ENCODE data around the gene IDH1. TPM values are rescaled to one million over a fixed set of nuclear protein-coding genes. Genes with fewer than 3 reads are reported as not detected.

Gene IDH1
- total and polyA plus RNA-seq, 2 experiments from 2014 or later, result 53.5 to 53.6 TPM

GRCh38 chr2:208195531-208195930, 59.3 kb downstream of the IDH1 start:
- Histone ChIP-seq H3K4me1 (ENCODE audit: insufficient read depth) (no peaks in the 10 kb centered on the region), H3K9me3 (ENCODE audit: low read depth) (no peaks in the 10 kb centered on the region), H3F3A (ENCODE audit: insufficient read depth) (no peaks in the 10 kb centered on the region), H3K27ac (no peak overlapping the region), H3K27me3 (replicated peaks; ENCODE audit: insufficient read depth) (no peaks in the 10 kb centered on the region), H3K36me3 (ENCODE audit: low read depth) (no peaks in the 10 kb centered on the region), H4K20me1 (ENCODE audit: insufficient read depth) (no peaks in the 10 kb centered on the region), H3K9me2 (ENCODE audit: insufficient read depth) (no peaks in the 10 kb centered on the region), H3K4me3 (no peak overlapping the region), H3K79me2 (ENCODE audit: insufficient read depth) (no peaks in the 10 kb centered on the region), H2AFZ (peak overlapping the region; percentile 49; the same call in 1 of the 2 replicates), H3K9ac (no peak overlapping the region), H3K4me2 (ENCODE audit: unreplicated experiment) (no peak overlapping the region)
- 52 to 53% methylated on average over 3 of the region's 3 CpGs for WGBS, 2 experiments (ENCODE audit: low coverage in 1 of 2, low lambda C conversion rate in 2 of 2, missing lambda C conversion rate in 2 of 2)
- TF ChIP-seq EZH2 (IDR thresholded peaks at IDR 0.05; ENCODE audit: insufficient read depth, poor library complexity, severe bottlenecking) (no peak), EZH2phosphoT487 (IDR thresholded peaks at IDR 0.05; ENCODE audit: insufficient read depth, low read depth) (no peak)
- in situ Hi-C loops (cut with MboI), result no loop called here
- DNase-seq, result peak; percentile 35

- Histone ChIP-seq H3F3A (ENCODE audit: insufficient read depth) (no peaks in the 10 kb centered on the region), H3K9me2 (ENCODE audit: insufficient read depth) (no peaks in the 10 kb centered on the region), H3K4me1 (ENCODE audit: insufficient read depth) (no peaks in the 10 kb centered on the region), H3K4me3 (no peak overlapping the region), H3K79me2 (ENCODE audit: insufficient read depth) (no peaks in the 10 kb centered on the region), H3K9ac (no peak overlapping the region), H3K4me2 (ENCODE audit: unreplicated experiment) (no peak overlapping the region), H3K27ac (no peak overlapping the region), H3K36me3 (ENCODE audit: low read depth) (no peaks in the 10 kb centered on the region), H2AFZ (no peak overlapping the region), H3K9me3 (ENCODE audit: low read depth) (no peaks in the 10 kb centered on the region), H4K20me1 (ENCODE audit: insufficient read depth) (no peaks in the 10 kb centered on the region), H3K27me3 (replicated peaks; ENCODE audit: insufficient read depth) (0 out of 2 replicates have a peak, but pooled peaks cover 4% of the 10 kb centered on the region)
- WGBS, 2 experiments (ENCODE audit: low coverage in 1 of 2, low lambda C conversion rate in 2 of 2, missing lambda C conversion rate in 2 of 2), result 54 to 57% methylated on average over 8 of the region's 8 CpGs
- no peak for TF ChIP-seq EZH2 (IDR thresholded peaks at IDR 0.05; ENCODE audit: insufficient read depth, poor library complexity, severe bottlenecking)
- no peak for TF ChIP-seq EZH2phosphoT487 (IDR thresholded peaks at IDR 0.05; ENCODE audit: insufficient read depth, low read depth)
- DNase-seq, result no peak
- in situ Hi-C loops (cut with MboI), result no loop called here
Measured at GRCh38 chr2:208192611-208193236, 62.1 kb downstream of the IDH1 start.

GRCh38 chr2:208189810-208190503, 64.9 kb downstream of the IDH1 start, which contains the start of gene C2orf80:
Gene C2orf80, minus strand, starts transcription at chr2:208190030. Its CDS starts 3,044 bp downstream, at chr2:208186986.
- Histone ChIP-seq H2AFZ (no peak within 1 kb of the TSS), H3K9ac (no peak within 1 kb of the TSS), H3K9me2 (ENCODE audit: insufficient read depth) (no peaks in the 10 kb centered on the region), H3K4me2 (ENCODE audit: unreplicated experiment) (no peak within 1 kb of the TSS), H4K20me1 (ENCODE audit: insufficient read depth) (no peaks in the 10 kb centered on the region), H3K27me3 (replicated peaks; ENCODE audit: insufficient read depth) (peaks cover 29% of the 10 kb centered on the region), H3K27ac (no peak within 1 kb of the TSS), H3K4me1 (ENCODE audit: insufficient read depth) (no peaks in the 10 kb centered on the region), H3K4me3 (no peak within 1 kb of the TSS), H3F3A (ENCODE audit: insufficient read depth) (no peaks in the 10 kb centered on the region), H3K36me3 (ENCODE audit: low read depth) (no peaks in the 10 kb centered on the region), H3K79me2 (ENCODE audit: insufficient read depth) (no peaks in the 10 kb centered on the region), H3K9me3 (ENCODE audit: low read depth) (no peaks in the 10 kb centered on the region)
- WGBS, 2 experiments (ENCODE audit: low coverage in 1 of 2, low lambda C conversion rate in 2 of 2, missing lambda C conversion rate in 2 of 2), result 19 to 23% methylated on average over 10 of the region's 10 CpGs
- no peak for DNase-seq
- in situ Hi-C loops (cut with MboI), result no loop called here
- TF ChIP-seq EZH2phosphoT487 (IDR thresholded peaks at IDR 0.05; ENCODE audit: insufficient read depth, low read depth) (no peak), EZH2 (IDR thresholded peaks at IDR 0.05; ENCODE audit: insufficient read depth, poor library complexity, severe bottlenecking) (no peak)

GRCh38 chr2:208189069-208189809, 65.6 kb downstream of the IDH1 start:
- Histone ChIP-seq H3K9me3 (ENCODE audit: low read depth) (no peaks in the 10 kb centered on the region), H3K36me3 (ENCODE audit: low read depth) (no peaks in the 10 kb centered on the region), H2AFZ (no peak overlapping the region), H3K79me2 (ENCODE audit: insufficient read depth) (no peaks in the 10 kb centered on the region), H3K4me2 (ENCODE audit: unreplicated experiment) (no peak overlapping the region), H3K9me2 (ENCODE audit: insufficient read depth) (no peaks in the 10 kb centered on the region), H4K20me1 (ENCODE audit: insufficient read depth) (no peaks in the 10 kb centered on the region), H3K9ac (no peak overlapping the region), H3K27me3 (replicated peaks; ENCODE audit: insufficient read depth) (peaks cover 36% of the 10 kb centered on the region), H3K27ac (no peak overlapping the region), H3K4me3 (no peak overlapping the region), H3F3A (ENCODE audit: insufficient read depth) (no peaks in the 10 kb centered on the region), H3K4me1 (ENCODE audit: insufficient read depth) (no peaks in the 10 kb centered on the region)
- in situ Hi-C loops (cut with MboI), result no loop called here
- no peak for DNase-seq
- WGBS, 2 experiments (ENCODE audit: low coverage in 1 of 2, low lambda C conversion rate in 2 of 2, missing lambda C conversion rate in 2 of 2), result 33 to 35% methylated on average over 5 of the region's 5 CpGs
- no peak for TF ChIP-seq EZH2 (IDR thresholded peaks at IDR 0.05; ENCODE audit: insufficient read depth, poor library complexity, severe bottlenecking)
- TF ChIP-seq EZH2phosphoT487 (IDR thresholded peaks at IDR 0.05; ENCODE audit: insufficient read depth, low read depth), result no peak
